ENCODE results near the gene PIGB. TPM values are rescaled to one million over a fixed set of nuclear protein-coding genes. Genes with fewer than 3 reads are reported as not detected.

Gene PIGB
- total and polyA plus RNA-seq, 2 of the 13 experiments (the other 11 are each of a cell fraction or from before 2014, with no cell fraction given), result 14.5 to 19.1 TPM

- TF ChIP-seq, protein P1, sequence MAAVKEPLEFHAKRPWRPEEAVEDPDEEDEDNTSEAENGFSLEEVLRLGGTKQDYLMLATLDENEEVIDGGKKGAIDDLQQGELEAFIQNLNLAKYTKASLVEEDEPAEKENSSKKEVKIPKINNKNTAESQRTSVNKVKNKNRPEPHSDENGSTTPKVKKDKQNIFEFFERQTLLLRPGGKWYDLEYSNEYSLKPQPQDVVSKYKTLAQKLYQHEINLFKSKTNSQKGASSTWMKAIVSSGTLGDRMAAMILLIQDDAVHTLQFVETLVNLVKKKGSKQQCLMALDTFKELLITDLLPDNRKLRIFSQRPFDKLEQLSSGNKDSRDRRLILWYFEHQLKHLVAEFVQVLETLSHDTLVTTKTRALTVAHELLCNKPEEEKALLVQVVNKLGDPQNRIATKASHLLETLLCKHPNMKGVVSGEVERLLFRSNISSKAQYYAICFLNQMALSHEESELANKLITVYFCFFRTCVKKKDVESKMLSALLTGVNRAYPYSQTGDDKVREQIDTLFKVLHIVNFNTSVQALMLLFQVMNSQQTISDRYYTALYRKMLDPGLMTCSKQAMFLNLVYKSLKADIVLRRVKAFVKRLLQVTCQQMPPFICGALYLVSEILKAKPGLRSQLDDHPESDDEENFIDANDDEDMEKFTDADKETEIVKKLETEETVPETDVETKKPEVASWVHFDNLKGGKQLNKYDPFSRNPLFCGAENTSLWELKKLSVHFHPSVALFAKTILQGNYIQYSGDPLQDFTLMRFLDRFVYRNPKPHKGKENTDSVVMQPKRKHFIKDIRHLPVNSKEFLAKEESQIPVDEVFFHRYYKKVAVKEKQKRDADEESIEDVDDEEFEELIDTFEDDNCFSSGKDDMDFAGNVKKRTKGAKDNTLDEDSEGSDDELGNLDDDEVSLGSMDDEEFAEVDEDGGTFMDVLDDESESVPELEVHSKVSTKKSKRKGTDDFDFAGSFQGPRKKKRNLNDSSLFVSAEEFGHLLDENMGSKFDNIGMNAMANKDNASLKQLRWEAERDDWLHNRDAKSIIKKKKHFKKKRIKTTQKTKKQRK (IDR thresholded peaks at IDR 0.05; ENCODE audit: low read length), result no peak
Measured at GRCh38 chr15:55381595-55381994, 62.6 kb downstream of the PIGB start (continued).

DNA sequence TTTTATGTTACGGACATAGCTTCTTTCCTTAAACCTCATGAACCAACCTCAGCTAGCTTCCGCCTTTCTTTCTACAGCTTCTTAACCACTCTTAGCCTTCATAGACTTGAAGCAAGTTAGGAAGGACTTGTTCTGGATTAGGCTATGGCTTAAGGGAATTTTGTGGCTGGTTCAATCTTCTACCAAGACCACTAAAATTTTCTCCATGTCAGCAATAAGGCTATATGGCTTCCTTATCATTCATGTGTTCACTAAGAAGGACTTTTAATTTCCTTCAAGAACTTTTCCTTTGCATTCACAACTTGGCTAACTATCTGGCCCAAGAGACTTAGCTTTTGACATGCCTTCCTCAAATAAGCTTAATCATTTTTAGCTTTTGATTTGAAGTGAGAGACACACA is 64.7 kb downstream of the PIGB start:
- H2AFZ ChIP-seq (ENCODE audit: low read length), result no peak overlapping the region
- H3K79me2 ChIP-seq (ENCODE audit: insufficient read depth, low read length), result no peaks in the 10 kb centered on the region
- peaks cover 0 to 2% of the 10 kb centered on the region in 2 experiments; a peak in 2 of 5 replicates for H3K36me3 ChIP-seq (replicated peaks in 1 of 2; ENCODE audit: control insufficient read depth in 1 of 2, insufficient read depth in 2 of 2, low read length in 2 of 2)
- H3K4me3 ChIP-seq (replicated peaks in 1 of 3; ENCODE audit: insufficient read depth in 1 of 3, low read depth in 2 of 3, low read length in 3 of 3), result no peak overlapping the region
- no peaks in the 10 kb centered on the region for H4K20me1 ChIP-seq (ENCODE audit: insufficient read depth, low read length)
- H3K4me2 ChIP-seq (ENCODE audit: low read depth, low read length), result no peak overlapping the region
- intact Hi-C loops (cut with micrococcal nuclease; ENCODE audit: unreplicated experiment), result no loop called here
- no peaks in the 10 kb centered on the region for H3K4me1 ChIP-seq (ENCODE audit: insufficient read depth, low read length)
- no peaks in the 10 kb centered on the region for H3K9me3 ChIP-seq (ENCODE audit: low read length)
- CTCF ChIA-PET (ENCODE audit: low intra/inter-chr PET ratio, low total read pairs), result no interaction called here
- FAIRE-seq, result no peak
- H3K9ac ChIP-seq (ENCODE audit: insufficient read depth, low read depth, low read length), result no peak overlapping the region
- TF ChIP-seq, protein P2, sequence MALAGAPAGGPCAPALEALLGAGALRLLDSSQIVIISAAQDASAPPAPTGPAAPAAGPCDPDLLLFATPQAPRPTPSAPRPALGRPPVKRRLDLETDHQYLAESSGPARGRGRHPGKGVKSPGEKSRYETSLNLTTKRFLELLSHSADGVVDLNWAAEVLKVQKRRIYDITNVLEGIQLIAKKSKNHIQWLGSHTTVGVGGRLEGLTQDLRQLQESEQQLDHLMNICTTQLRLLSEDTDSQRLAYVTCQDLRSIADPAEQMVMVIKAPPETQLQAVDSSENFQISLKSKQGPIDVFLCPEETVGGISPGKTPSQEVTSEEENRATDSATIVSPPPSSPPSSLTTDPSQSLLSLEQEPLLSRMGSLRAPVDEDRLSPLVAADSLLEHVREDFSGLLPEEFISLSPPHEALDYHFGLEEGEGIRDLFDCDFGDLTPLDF (CRISPR knock-in tag; IDR thresholded peaks at IDR 0.05), result no peak
- TF ChIP-seq NAIF1 (CRISPR knock-in tag; IDR thresholded peaks at IDR 0.05; ENCODE audit: borderline replicate concordance) (no peak), MAFF (IDR thresholded peaks at IDR 0.05; ENCODE audit: low read depth, low read length) (peak; percentile 63), TARDBP (CRISPR knock-in tag; IDR thresholded peaks at IDR 0.05) (no peak), POGZ (CRISPR knock-in tag; IDR thresholded peaks at IDR 0.05) (no peak), SMAD3 (CRISPR knock-in tag; IDR thresholded peaks at IDR 0.05) (no peak), NKX3-1 (CRISPR knock-in tag; IDR thresholded peaks at IDR 0.05) (no peak), ZBTB34 (CRISPR knock-in tag; IDR thresholded peaks at IDR 0.05) (no peak), RBM22 (optimal IDR thresholded peaks at IDR 0.05; ENCODE audit: low read length) (no peak), RXRB (CRISPR knock-in tag; IDR thresholded peaks at IDR 0.05; ENCODE audit: borderline replicate concordance) (no peak), MAFK (conservative IDR thresholded peaks at IDR 0.05 in 1 of 2, IDR thresholded peaks at IDR 0.05 in 1 of 2; ENCODE audit: low read length in 2 of 2) (peak; percentile 74 to 77), KLF16 (CRISPR knock-in tag; IDR thresholded peaks at IDR 0.05) (no peak), ZNF44 (CRISPR knock-in tag; IDR thresholded peaks at IDR 0.05) (no peak)
- BruUV-seq (replicated peaks), result no TSS peak
- no peak for DNase-seq (ENCODE audit: low spot score)
- WGBS (ENCODE audit: low lambda C conversion rate), result 100% methylated on average over 2 of the region's 2 CpGs
- POLR2A ChIA-PET, result no interaction called here
- no peak for ATAC-seq
- no peaks in the 10 kb centered on the region for H3K27me3 ChIP-seq (ENCODE audit: control insufficient read depth in 1 of 2, insufficient read depth in 2 of 2, low read length in 2 of 2)
- no peak overlapping the region for H3K27ac ChIP-seq (ENCODE audit: extremely low read length, insufficient read depth, low read length)
- in situ Hi-C loops (cut with HindIII; ENCODE audit: extremely low pct_ligation_motif_present, low pct_unique_long_range_greater_than_20kb), result no loop called here

All from HepG2 (cell line).